Activated naive CD4-positive, alpha-beta T cell treated with anti-CD3 and anti-CD28 coated beads for 36 hours (primary cell): Measurements from ENCODE around the gene ITIH4. TPM values are rescaled to one million over a fixed set of nuclear protein-coding genes. Genes with fewer than 3 reads are reported as not detected.

ENCODE experiments used
- CTCF ChIA-PET: fragments of 350-600 bp; sonication (Branson Sonifier 250); formaldehyde crosslinking; loops from one replicate; lab custom pipeline; 2021; ENCODE audit warnings: antibody characterized with exemption; lab: Charles Lee
- DNase-seq: peaks from one replicate; pipeline ENCODE4 v3.0.0-alpha.2; 2020
- H3K27ac Mint-ChIP-seq: one replicate; pipeline ENCODE4 v1.8.0; 2021; ENCODE audit warnings: mild to moderate bottlenecking, mixed read lengths
- H3K27me3 Mint-ChIP-seq: one replicate; pipeline ENCODE4 v1.8.0; 2021; ENCODE audit warnings: low read depth, mixed read lengths
- H3K36me3 Mint-ChIP-seq: one replicate; pipeline ENCODE4 v1.8.0; 2021; ENCODE audit warnings: low read depth, mixed read lengths
- H3K4me1 Mint-ChIP-seq: one replicate; pipeline ENCODE4 v1.8.0; 2021; ENCODE audit warnings: low read depth, mixed read lengths
- H3K4me3 Mint-ChIP-seq: one replicate; pipeline ENCODE4 v1.8.0; 2021; ENCODE audit warnings: mild to moderate bottlenecking, moderate library complexity, mixed read lengths
- H3K9me3 Mint-ChIP-seq: one replicate; pipeline ENCODE4 v1.8.0; 2021; ENCODE audit warnings: mixed read lengths
- intact Hi-C: fragments of 100-400 bp; cut with micrococcal nuclease; formaldehyde crosslinking; loops from one replicate; pipeline ENCODE4 v1.15.1; 2023
- total RNA-seq, 2 experiments: library from RNA; stranded (reverse); gene quantifications; one replicate each; pipeline ENCODE4 v1.2.3, GENCODE V29; 2021

Gene ITIH4
- total RNA-seq, 2 experiments from 2014 or later: 1.6 to 2.2 TPM

DNA sequence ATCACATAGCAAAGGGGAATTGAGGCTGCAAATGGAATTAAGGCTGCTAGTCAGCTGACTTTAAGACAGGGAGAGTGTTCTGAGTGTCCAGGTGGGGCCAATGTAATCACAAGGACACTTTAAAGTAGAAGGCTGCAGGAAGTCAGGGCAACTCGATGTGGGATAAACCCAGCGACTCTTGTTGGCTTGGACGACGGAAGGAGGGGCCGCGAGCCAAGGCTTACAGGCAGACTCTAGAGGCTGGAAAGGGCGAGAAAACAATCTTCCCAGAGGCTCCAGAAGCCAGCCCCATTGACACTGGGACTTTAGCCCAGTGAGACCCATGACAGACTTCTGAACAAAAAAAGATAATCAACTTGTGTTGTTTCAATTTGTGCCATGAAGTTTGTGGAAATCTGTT, 17.3 kb upstream of the ITIH4 start:
- H3K27ac Mint-ChIP-seq: no peak overlapping the region
- CTCF ChIA-PET: interaction anchor here (0.7 to 2.4 kb wide), 5 partner anchors 9 to 364 kb away, joined by 3 to 13 read pairs (median 3); no protein-coding TSS in a partner anchor

GRCh38 chr3:52847241-52847640, 16.8 kb upstream of the ITIH4 start:
- H3K4me3 Mint-ChIP-seq: no peak overlapping the region
- no peaks in the 10 kb centered on the region for H3K27me3 Mint-ChIP-seq
- CTCF ChIA-PET: interaction anchor here (0.7 to 2.4 kb wide), 2 partner anchors 9 to 276 kb away, joined by 3 to 13 read pairs; no protein-coding TSS in a partner anchor
- no peak overlapping the region for H3K27ac Mint-ChIP-seq
- DNase-seq: no peak
- no peaks in the 10 kb centered on the region for H3K9me3 Mint-ChIP-seq
- no peaks in the 10 kb centered on the region for H3K4me1 Mint-ChIP-seq
- intact Hi-C loops: no loop called here
- peaks cover 2% of the 10 kb centered on the region for H3K36me3 Mint-ChIP-seq

More for the DNA sequence above, 17.3 kb upstream of the ITIH4 start:
- intact Hi-C loops: no loop called here
- no peaks in the 10 kb centered on the region for H3K4me1 Mint-ChIP-seq
- no peaks in the 10 kb centered on the region for H3K9me3 Mint-ChIP-seq
- no peak overlapping the region for H3K4me3 Mint-ChIP-seq
- H3K36me3 Mint-ChIP-seq: peaks cover 2% of the 10 kb centered on the region
- H3K27me3 Mint-ChIP-seq: no peaks in the 10 kb centered on the region
- no peak for DNase-seq

DNA sequence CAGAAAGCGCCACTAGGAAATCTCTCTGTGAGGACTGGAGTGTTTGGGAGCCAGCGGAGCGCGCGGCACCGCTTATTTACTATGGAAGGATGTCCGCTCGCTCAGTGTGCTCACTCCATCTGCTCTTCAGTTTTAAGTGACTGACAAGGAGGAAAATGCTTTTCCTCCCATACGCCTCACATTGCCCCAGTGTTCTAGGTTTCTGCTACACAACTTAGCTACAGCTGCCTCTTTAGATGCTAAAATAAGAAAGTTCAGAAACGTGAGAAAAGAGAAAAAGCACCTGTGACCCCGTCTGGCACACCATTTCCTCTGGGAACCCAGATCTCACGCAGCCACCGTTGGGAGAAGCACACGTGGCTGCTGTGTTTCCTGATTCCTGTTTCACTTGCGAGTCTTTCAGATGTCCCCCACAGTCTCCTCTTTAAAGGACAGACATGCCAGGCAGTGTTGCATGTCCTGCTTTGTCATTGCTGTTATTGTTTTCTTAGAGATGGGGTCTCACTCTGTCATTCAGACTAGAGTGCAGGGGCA, 16.0 kb upstream of the ITIH4 start:
- no peaks in the 10 kb centered on the region for H3K4me1 Mint-ChIP-seq
- H3K4me3 Mint-ChIP-seq: no peak overlapping the region
- H3K36me3 Mint-ChIP-seq: peaks cover 2% of the 10 kb centered on the region
- DNase-seq: no peak
- H3K27me3 Mint-ChIP-seq: no peaks in the 10 kb centered on the region
- intact Hi-C loops: no loop called here
- no peak overlapping the region for H3K27ac Mint-ChIP-seq
- H3K9me3 Mint-ChIP-seq: no peaks in the 10 kb centered on the region
- CTCF ChIA-PET: interaction anchor here (0.7 to 0.9 kb wide), 2 partner anchors 43 to 232 kb away, joined by 3 to 4 read pairs; no protein-coding TSS in a partner anchor

DNA sequence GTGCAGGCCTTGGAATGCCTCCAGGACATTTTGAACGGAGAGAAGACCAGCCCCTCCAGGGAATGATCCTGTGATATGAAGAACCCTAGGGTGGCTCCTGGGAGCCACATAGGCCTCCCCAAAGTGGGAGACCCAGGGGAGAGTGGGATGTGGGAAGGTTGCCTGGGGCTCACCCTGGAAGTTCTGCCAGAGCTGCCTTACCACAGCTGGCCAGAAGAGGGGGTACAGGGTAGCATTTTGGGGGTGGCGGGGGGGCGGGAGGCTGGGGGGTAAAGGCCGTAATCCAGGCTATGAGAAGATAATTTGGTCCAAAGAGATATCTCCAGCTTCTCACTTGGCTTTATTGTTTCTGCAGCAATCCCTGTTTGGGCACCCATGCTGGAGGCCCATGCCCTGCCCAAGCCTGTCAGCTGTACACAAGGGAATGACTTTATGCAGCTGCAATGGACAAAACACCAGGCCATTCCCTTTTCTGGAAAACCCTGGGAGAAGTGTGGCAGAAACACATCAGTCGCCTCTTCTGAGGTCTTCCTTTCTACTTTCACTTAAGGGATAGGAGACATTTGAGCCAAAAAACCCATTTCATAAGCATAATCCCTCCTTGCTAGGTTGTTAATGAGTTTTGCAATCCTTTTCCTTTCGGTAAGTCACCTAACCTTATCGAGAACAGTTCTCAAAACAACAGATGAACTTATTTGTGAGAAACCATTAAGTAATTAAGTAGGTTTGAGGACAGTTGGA, 15.4 kb upstream of the ITIH4 start:
- peaks cover 2% of the 10 kb centered on the region for H3K36me3 Mint-ChIP-seq
- peak; percentile 34 for DNase-seq
- no peaks in the 10 kb centered on the region for H3K4me1 Mint-ChIP-seq
- H3K27me3 Mint-ChIP-seq: no peaks in the 10 kb centered on the region
- H3K27ac Mint-ChIP-seq: no peak overlapping the region
- no peaks in the 10 kb centered on the region for H3K9me3 Mint-ChIP-seq
- CTCF ChIA-PET: interaction anchor here (0.7 to 2.0 kb wide), 7 partner anchors 44 to 233 kb away, joined by 3 to 8 read pairs (median 4); no protein-coding TSS in a partner anchor
- no peak overlapping the region for H3K4me3 Mint-ChIP-seq
- intact Hi-C loops: no loop called here

- DNase-seq: no peak
- Mint-ChIP-seq H3K36me3 (peaks cover 4% of the 10 kb centered on the region), H3K4me3 (no peak overlapping the region), H3K27me3 (no peaks in the 10 kb centered on the region), H3K27ac (no peak overlapping the region), H3K9me3 (no peaks in the 10 kb centered on the region), H3K4me1 (no peaks in the 10 kb centered on the region)
- intact Hi-C loops: no loop called here
- CTCF ChIA-PET: interaction anchor here (0.7 to 2.0 kb wide), 5 partner anchors 48 to 227 kb away, joined by 3 to 8 read pairs (median 5); no protein-coding TSS in a partner anchor
Measured at GRCh38 chr3:52845157-52845556, 14.7 kb upstream of the ITIH4 start.

DNA sequence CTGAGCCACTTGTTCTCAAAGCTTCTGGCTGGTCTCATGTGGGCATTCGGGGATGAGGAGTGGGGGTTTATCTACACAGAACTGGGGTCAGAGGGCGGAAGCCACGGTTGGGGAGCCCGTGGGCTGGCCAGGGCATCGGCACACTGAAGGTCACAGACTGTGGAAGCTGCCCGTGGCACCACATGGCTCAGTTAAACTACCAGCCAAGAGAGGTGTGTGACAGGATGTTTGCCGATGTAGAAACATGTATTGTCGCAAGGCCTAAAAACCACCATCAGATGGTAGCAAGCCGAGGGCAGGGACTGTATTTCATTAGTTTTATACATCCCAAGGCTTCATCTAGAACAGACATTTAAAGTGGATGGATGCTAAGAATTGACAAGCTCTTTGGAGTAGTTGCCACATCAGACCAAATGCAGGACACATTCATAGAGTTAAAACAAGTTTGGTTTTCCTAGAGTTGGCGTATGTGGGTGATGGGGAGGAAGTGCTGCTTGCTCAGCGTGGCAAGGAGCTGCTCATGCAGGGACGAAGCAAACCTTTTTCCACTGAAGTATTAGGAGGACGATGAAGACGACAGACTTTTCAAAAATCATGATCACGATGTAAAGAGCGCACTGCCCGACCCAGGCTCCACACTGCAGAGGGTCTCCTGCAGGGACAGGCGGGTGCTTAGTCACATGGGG, 14.0 kb upstream of the ITIH4 start:
- Mint-ChIP-seq H3K4me3 (no peak overlapping the region), H3K27ac (no peak overlapping the region), H3K4me1 (peaks cover under 1% of the 10 kb centered on the region), H3K36me3 (peaks cover 4% of the 10 kb centered on the region), H3K9me3 (no peaks in the 10 kb centered on the region), H3K27me3 (no peaks in the 10 kb centered on the region)
- no peak for DNase-seq
- CTCF ChIA-PET: interaction anchor here (1.5 to 2.0 kb wide), 4 partner anchors 49 to 227 kb away, joined by 3 to 8 read pairs (median 6); no protein-coding TSS in a partner anchor
- intact Hi-C loops: no loop called here

DNA sequence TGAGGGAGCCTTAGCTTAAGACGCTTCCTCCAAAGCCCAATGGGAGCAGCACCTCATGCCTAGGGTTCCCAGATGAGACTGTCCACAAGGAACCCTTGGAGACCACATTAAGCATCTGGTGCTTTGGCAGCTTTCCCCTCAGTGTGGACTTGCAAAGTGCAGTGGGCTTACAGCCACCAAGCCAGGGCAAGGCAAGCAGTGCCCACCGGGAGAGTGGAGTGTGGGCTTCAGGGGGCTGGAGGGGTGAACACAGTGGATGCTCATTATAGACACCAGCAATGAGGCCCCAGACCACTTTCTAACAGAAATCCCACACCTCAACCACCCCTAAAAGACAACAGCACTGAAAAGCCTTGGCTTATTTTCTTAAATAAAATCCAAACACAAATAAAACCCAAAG, 13.4 kb upstream of the ITIH4 start:
- no peak for DNase-seq
- peaks cover 4% of the 10 kb centered on the region for H3K36me3 Mint-ChIP-seq
- intact Hi-C loops: no loop called here
- CTCF ChIA-PET: interaction anchor here (0.6 to 1.6 kb wide), 2 partner anchors 10 to 227 kb away, joined by 3 to 5 read pairs; no protein-coding TSS in a partner anchor
- H3K27me3 Mint-ChIP-seq: no peaks in the 10 kb centered on the region
- H3K4me3 Mint-ChIP-seq: no peak overlapping the region
- H3K27ac Mint-ChIP-seq: no peak overlapping the region
- no peaks in the 10 kb centered on the region for H3K9me3 Mint-ChIP-seq
- H3K4me1 Mint-ChIP-seq: peaks cover 6% of the 10 kb centered on the region

DNA sequence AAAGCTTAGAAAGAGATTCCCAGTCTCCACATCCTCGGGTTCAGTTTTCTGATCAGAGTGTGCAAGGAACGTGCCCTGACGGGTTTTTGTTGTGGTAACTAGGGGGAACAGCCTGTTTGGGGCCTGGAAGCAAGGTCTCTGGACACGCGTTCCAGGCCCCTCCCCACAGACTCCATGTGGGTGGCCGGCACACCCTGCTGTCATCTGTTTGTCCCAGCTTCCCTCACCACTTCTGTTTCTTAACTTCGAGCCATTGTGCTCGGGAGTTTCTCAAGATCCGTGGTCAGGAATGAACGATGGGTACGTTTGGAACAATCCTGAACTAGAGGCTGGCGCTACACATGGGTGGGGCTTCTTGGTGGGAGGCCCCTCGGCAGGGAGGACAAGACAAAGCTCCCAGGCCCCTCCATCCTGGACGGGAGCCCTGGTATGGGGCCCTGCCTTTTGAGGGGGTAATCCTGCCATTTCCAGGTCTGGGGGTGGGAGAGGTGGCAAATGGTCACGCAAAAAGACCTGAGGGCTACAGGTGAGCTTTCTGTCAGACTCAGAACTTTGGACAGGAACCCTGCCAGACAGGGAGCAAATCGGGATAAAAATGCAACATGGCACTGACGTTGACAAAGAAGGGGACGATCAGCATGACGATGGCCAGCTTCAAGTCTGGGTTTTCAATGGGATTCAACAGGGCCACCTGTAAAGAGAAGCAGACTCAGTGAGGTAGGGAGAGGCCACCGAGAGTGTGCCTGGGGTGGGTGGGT, 12.8 kb upstream of the ITIH4 start:
- H3K4me3 Mint-ChIP-seq: no peak overlapping the region
- DNase-seq: no peak
- H3K27ac Mint-ChIP-seq: no peak overlapping the region
- peaks cover 12% of the 10 kb centered on the region for H3K4me1 Mint-ChIP-seq
- no peaks in the 10 kb centered on the region for H3K9me3 Mint-ChIP-seq
- peaks cover 4% of the 10 kb centered on the region for H3K36me3 Mint-ChIP-seq
- CTCF ChIA-PET: interaction anchor here (0.6 to 1.6 kb wide), 2 partner anchors 10 to 228 kb away, joined by 3 to 5 read pairs; no protein-coding TSS in a partner anchor
- no peaks in the 10 kb centered on the region for H3K27me3 Mint-ChIP-seq
- intact Hi-C loops: no loop called here

- Mint-ChIP-seq H3K36me3 (peaks cover 3% of the 10 kb centered on the region), H3K27me3 (no peaks in the 10 kb centered on the region), H3K4me3 (no peak overlapping the region), H3K9me3 (no peaks in the 10 kb centered on the region), H3K4me1 (peaks cover 20% of the 10 kb centered on the region), H3K27ac (no peak overlapping the region)
- no peak for DNase-seq
- CTCF ChIA-PET: no interaction called here
- intact Hi-C loops: no loop called here
Measured at GRCh38 chr3:52842424-52842823, 12.0 kb upstream of the ITIH4 start.

DNA sequence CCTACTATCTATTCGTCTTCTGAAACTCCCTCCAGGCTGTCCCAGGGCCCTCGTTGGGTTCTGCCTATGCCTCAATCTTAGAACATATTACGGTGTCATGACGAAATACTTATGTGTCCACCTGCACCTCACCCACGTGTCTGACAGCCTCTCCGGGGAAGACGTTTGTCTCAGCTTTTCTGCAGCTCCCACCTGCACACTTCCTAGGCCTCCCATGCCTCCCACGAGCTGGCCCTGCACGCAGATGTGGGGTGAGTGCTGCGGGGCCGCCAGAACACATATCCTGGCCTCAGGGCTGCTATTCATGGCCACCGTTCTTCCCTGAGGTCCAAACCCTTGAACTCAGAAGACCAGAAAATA, 11.5 kb upstream of the ITIH4 start:
- H3K4me3 Mint-ChIP-seq: no peak overlapping the region
- H3K36me3 Mint-ChIP-seq: peaks cover 3% of the 10 kb centered on the region
- H3K4me1 Mint-ChIP-seq: peaks cover 20% of the 10 kb centered on the region
- no peaks in the 10 kb centered on the region for H3K9me3 Mint-ChIP-seq
- CTCF ChIA-PET: no interaction called here
- DNase-seq: no peak
- H3K27ac Mint-ChIP-seq: no peak overlapping the region
- intact Hi-C loops: no loop called here
- H3K27me3 Mint-ChIP-seq: no peaks in the 10 kb centered on the region

DNA sequence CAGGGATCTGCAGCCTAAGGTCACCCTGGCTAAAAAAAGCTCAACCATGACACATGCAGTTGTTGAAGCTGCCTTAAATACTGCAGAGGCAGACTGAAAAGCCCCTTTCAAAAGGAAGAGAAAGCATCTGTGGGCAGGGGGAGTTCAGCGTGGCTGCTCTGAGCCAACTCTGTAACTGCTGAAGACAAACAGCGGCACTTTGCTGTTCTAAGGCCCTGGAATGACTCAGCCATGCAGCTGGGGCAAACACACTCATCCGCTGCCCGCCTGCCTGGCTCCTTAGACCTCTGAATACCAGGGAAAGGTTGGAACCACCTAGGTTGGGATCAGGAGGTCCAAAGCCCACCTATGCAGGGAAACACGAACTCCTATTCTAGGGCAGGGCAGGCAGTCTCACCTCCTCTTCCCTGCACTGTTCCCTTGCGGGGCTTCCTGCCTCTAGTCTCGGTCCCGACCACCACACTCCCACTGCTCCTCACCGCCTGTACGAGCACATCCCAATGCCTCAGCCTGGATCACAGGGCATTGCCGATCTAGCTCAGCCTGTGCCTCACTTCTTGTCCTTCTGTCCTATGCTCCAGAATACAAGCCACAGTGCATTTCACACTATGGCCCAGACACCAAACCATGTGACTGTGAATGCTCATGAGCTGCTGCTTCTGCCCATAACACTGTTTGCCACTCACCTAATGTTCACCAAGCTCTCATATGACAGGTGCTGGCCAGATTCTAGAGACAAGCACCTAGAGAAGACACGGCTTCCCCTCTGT, 10.9 kb upstream of the ITIH4 start:
- intact Hi-C loops: no loop called here
- H3K36me3 Mint-ChIP-seq: peaks cover 3% of the 10 kb centered on the region
- no peak overlapping the region for H3K27ac Mint-ChIP-seq
- H3K4me3 Mint-ChIP-seq: no peak overlapping the region
- H3K9me3 Mint-ChIP-seq: no peaks in the 10 kb centered on the region
- no peak for DNase-seq
- CTCF ChIA-PET: no interaction called here
- peaks cover 20% of the 10 kb centered on the region for H3K4me1 Mint-ChIP-seq
- no peaks in the 10 kb centered on the region for H3K27me3 Mint-ChIP-seq
